Endothelial cell of umbilical vein (primary cell): Measurements from ENCODE around the gene ARHGEF9. TPM values are rescaled to one million over a fixed set of nuclear protein-coding genes. Genes with fewer than 3 reads are reported as not detected.

Experiments used
- BruUV-seq: library from RNA; stranded (reverse); fragments of 400-500 nt; replicated peaks from 2 replicates; lab custom pipeline; 2021; lab: Mats Ljungman, UMichigan
- CTCF ChIA-PET: fragments of 300-600, 350-600 bp; sonication (Branson Sonifier 250); formaldehyde crosslinking; loops from one replicate; lab custom pipeline; 2021; ENCODE audit warnings: antibody characterized with exemption, inconsistent platforms; lab: Charles Lee
- POLR2A ChIA-PET: fragments of 300-600, 350-600 bp; sonication (Branson Sonifier 250); formaldehyde crosslinking; loops from one replicate; lab custom pipeline; 2021; ENCODE audit warnings: antibody characterized with exemption, inconsistent platforms; lab: Charles Lee
- DNase-seq: peaks from one replicate; pipeline ENCODE4 v3.0.0-alpha.2; 2011; ENCODE audit warnings: low read depth, low spot score
- FAIRE-seq: peaks from 2 replicates; lab custom pipeline; 2011; peaks lifted over from hg19 to GRCh38; lab: Jason Lieb, UNC
- H2AFZ ChIP-seq: 2 replicates; pipeline ENCODE4 v1.6.0; 2012; ENCODE audit warnings: low read depth, low read length, control low read depth, inconsistent platforms
- H3K27ac ChIP-seq: 2 replicates; pipeline ENCODE4 v1.5.1; 2011; ENCODE audit warnings: low read depth, mild to moderate bottlenecking, control low read depth, low read length, moderate library complexity; ENCODE audit not compliant: insufficient read depth
- H3K27me3 ChIP-seq, 2 experiments: 2 replicates each; pipeline versions ENCODE4 v1.6.0 to v1.6.1; 2011; ENCODE audit warnings: low read length in 2 of 2, mixed read lengths in 1 of 2; ENCODE audit not compliant: control insufficient read depth in 2 of 2, insufficient read depth in 2 of 2
- H3K36me3 ChIP-seq, 2 experiments: 2 replicates in 1 of 2; 3 replicates in 1 of 2; pipeline ENCODE4 v1.5.1; 2011; ENCODE audit warnings: low read length in 2 of 2, mild to moderate bottlenecking in 1 of 2, moderate library complexity in 1 of 2; ENCODE audit not compliant: control insufficient read depth in 2 of 2, insufficient read depth in 2 of 2; ENCODE audit errors: extremely low read depth in 1 of 2
- H3K4me1 ChIP-seq: 3 replicates; pipeline ENCODE4 v1.5.1; 2011; ENCODE audit warnings: mild to moderate bottlenecking, low read length; ENCODE audit not compliant: control insufficient read depth, insufficient read depth; ENCODE audit errors: extremely low read depth
- H3K4me2 ChIP-seq: 2 replicates; pipeline ENCODE4 v1.6.1; 2011; ENCODE audit warnings: low read length, control low read depth, mixed read lengths; ENCODE audit not compliant: insufficient read depth
- H3K4me3 ChIP-seq, 3 experiments: fragments of 200-600 bp in 1 of 3; sonication (generic), shearing (Covaris generic) in 1 of 3; replicated peaks in 1 of 3; 2 replicates each; pipeline ENCODE4 v1.5.1; 2011 to 2016; ENCODE audit warnings: control low read depth in 3 of 3, low read length in 3 of 3, mild to moderate bottlenecking in 2 of 3, inconsistent platforms in 1 of 3, low read depth in 1 of 3, moderate library complexity in 1 of 3; ENCODE audit not compliant: insufficient read depth in 1 of 3
- H3K79me2 ChIP-seq: 2 replicates; pipeline ENCODE4 v1.6.0; 2012; ENCODE audit warnings: low read length, inconsistent platforms; ENCODE audit not compliant: control insufficient read depth, insufficient read depth
- H3K9ac ChIP-seq: replicated peaks from 2 replicates; pipeline ENCODE3; 2011; ENCODE audit warnings: low read length, control low read depth; ENCODE audit not compliant: insufficient read depth; ENCODE audit errors: extremely low read depth
- H3K9me1 ChIP-seq: replicated peaks from 3 replicates; pipeline ENCODE4 v1.6.0; 2011; ENCODE audit warnings: mild to moderate bottlenecking, low read length; ENCODE audit not compliant: control insufficient read depth, insufficient read depth; ENCODE audit errors: extremely low read depth
- H3K9me3 ChIP-seq: replicated peaks from 2 replicates; pipeline ENCODE4 v1.5.1; 2012; ENCODE audit warnings: low read length, inconsistent platforms; ENCODE audit not compliant: control insufficient read depth, insufficient read depth
- H4K20me1 ChIP-seq: replicated peaks from 2 replicates; pipeline ENCODE3; 2011; ENCODE audit warnings: mild to moderate bottlenecking, low read length; ENCODE audit not compliant: control insufficient read depth, insufficient read depth; ENCODE audit errors: extremely low read depth
- GATA2 ChIP-seq: IDR thresholded peaks from 2 replicates; pipeline ENCODE4 v1.7.0; 2011; ENCODE audit warnings: low read depth, mild to moderate bottlenecking, moderate library complexity, mixed read lengths, low read length; ENCODE audit not compliant: insufficient read length, insufficient read depth
- MAX ChIP-seq: IDR thresholded peaks from 2 replicates; pipeline ENCODE4 v1.6.1; 2011; ENCODE audit not compliant: insufficient read depth, insufficient read length
- POLR2A ChIP-seq: IDR thresholded peaks from 2 replicates; pipeline ENCODE4 v1.6.1; 2012; ENCODE audit warnings: low read depth, mild to moderate bottlenecking, control low read depth, low read length
- dilution Hi-C: fragments of 300-500 bp; cut with MboI; formaldehyde crosslinking; loops from one replicate; pipeline ENCODE4 v1.15.0; 2019; ENCODE audit warnings: low sequenced_read_pairs; ENCODE audit not compliant: extremely low pct_ligation_motif_present
- intact Hi-C: fragments of 100-400 bp; cut with micrococcal nuclease; formaldehyde crosslinking; loops from one replicate; pipeline ENCODE4 v1.10.0; 2022
- polyA plus RNA-seq, 4 experiments: library from polyadenylated mRNA; depleted of rRNA in 3 of 4; stranded (reverse) in 3 of 4; unstranded in 1 of 4; fragments of >200 nt; gene quantifications; 2 replicates each; pipeline versions ENCODE4 v1.2.1 to v1.2.3, GENCODE V29; 2011 to 2012; ENCODE audit warnings: missing spikeins in 1 of 4
- total RNA-seq: library from RNA; stranded (reverse); gene quantifications from 2 replicates; pipeline ENCODE4 v1.2.3, GENCODE V29; 2021

The ARHGEF9 gene
- total and polyA plus RNA-seq, 2 donors (not counting 3 experiments of a cell fraction or from before 2014, with no cell fraction given): 6.5 to 12.9 TPM

DNA sequence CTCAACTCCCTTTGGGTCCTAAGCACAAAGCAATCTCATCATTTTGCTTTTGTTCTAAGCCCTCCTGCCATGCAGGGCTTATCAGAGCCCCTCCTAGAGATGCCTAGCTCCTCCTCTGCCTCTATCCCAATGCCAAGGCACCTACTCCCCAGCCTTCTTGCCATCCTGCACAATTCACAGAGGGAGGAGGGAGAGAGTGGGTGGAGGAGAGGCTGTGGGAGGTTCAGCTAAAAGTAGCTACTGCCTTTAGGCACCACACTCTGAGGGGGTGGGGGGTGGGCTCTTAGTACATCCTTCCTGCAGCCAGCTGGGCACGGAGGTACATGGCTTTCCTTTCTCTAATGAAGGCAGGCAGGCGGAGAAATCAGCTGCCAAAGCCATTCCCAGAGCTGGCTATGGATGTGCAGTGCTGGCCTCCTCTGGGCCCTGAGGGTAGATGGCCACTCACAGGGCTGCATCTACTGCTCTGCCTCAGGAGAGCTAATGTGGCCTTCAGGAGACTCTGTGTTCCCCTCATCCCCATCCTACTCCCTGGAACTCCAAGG is 40.1 kb downstream of the ARHGEF9 start:
- BruUV-seq: no TSS peak
- Histone ChIP-seq H3K4me1 (peaks cover 18% of the 10 kb centered on the region), H3K27me3 (no peaks in the 10 kb centered on the region), H3K9ac (no peak overlapping the region), H3K36me3 (no peaks in the 10 kb centered on the region), H3K4me3 (no peak overlapping the region), H2AFZ (no peak overlapping the region), H3K27ac (no peak overlapping the region), H3K9me3 (no peaks in the 10 kb centered on the region), H3K4me2 (no peak overlapping the region), H3K79me2 (no peaks in the 10 kb centered on the region), H3K9me1 (no peaks in the 10 kb centered on the region), H4K20me1 (no peaks in the 10 kb centered on the region)
- intact Hi-C loops (loop anchor here (5.0 to 10.0 kb wide), 2 partner anchors 180 to 393 kb away; partner anchors contain the start of gene SPIN4), dilution Hi-C loops (no loop called here)
- TF ChIP-seq MAX: no peak
- ChIA-PET POLR2A (no interaction called here), CTCF (interaction anchor here (1.0 to 1.9 kb wide), 2 partner anchors 10 to 17 kb away, joined by 4 to 6 read pairs; a partner anchor contains a TSS)
- FAIRE-seq (no peak), DNase-seq (no peak)

DNA sequence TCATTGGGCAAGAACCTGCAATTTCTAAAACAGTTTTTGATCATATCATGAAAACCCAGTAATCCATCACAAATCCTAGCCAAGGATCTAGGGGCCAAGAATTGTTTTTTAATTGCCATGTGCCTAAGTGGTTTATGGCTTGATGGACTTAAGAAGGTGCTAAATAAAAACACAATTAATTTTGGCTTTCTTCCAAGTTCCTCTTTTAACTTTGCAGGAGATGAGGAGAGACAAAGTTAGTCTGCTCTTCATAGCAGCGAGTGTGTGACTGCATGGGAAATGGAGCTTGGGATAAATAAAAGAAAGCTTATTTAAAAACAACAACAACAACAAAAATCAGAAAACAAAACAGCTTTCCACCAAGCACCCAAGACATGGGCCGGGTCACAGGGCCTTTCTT is 41.4 kb downstream of the ARHGEF9 start:
- intact Hi-C loops: loop anchor here (10.0 kb wide), 1 partner anchor 179 kb away; no protein-coding TSS in a partner anchor
- Histone ChIP-seq H3K4me1 (peaks cover 18% of the 10 kb centered on the region), H3K27ac (no peak overlapping the region), H3K36me3 (no peaks in the 10 kb centered on the region), H4K20me1 (no peaks in the 10 kb centered on the region), H2AFZ (no peak overlapping the region), H3K9me1 (no peaks in the 10 kb centered on the region), H3K79me2 (no peaks in the 10 kb centered on the region), H3K27me3 (no peaks in the 10 kb centered on the region), H3K4me3 (no peak overlapping the region), H3K4me2 (no peak overlapping the region), H3K9me3 (no peaks in the 10 kb centered on the region), H3K9ac (no peak overlapping the region)
- DNase-seq (no peak), FAIRE-seq (no peak)
- ChIA-PET POLR2A (no interaction called here), CTCF (interaction anchor here (1.9 kb wide), 1 partner anchor 11 kb away, joined by 6 read pairs; a partner anchor contains a TSS)
- dilution Hi-C loops: no loop called here
- TF ChIP-seq POLR2A (no peak), GATA2 (no peak)
- no TSS peak for BruUV-seq
